22Rv1 (cell line): Measurements from ENCODE around the gene UNC93B1.

ENCODE experiments used
- H3K27ac ChIP-seq: fragments of 450-650 bp; 2 replicates; pipeline ENCODE4 v1.5.1; 2017
- ZFX ChIP-seq: fragments of 450-650 bp; IDR thresholded peaks from 2 replicates; pipeline ENCODE4 v1.6.1; 2017; ENCODE audit warnings: antibody characterized with exemption, borderline replicate concordance
- TF ChIP-seq, protein P1 (sequence below): fragments of 450-650 bp; IDR thresholded peaks from 2 replicates; pipeline ENCODE4 v1.5.1; 2017; ENCODE audit warnings: mild to moderate bottlenecking

Gene UNC93B1

DNA sequence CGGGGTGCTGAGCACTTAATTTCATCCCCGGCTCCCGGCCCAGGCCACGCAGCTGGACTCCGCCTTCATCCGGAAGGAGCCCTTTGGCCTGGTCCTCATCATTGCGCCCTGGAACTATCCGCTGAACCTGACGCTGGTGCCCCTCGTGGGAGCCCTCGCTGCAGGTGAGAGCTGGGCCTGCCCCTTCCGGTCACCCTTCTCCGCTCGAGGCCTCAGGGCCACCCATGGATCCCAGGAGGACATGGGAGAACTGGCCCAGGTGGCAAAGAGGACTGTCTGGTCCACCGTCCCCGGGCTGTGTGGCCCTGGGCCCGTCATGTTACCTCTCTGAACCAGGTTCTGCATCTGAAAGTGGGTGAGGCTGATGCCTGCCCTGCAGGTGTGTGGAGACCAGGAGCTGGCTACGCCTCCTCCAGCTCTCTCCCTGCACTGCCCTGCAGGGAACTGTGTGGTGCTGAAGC, 14.9 kb upstream of the UNC93B1 start:
- H3K27ac ChIP-seq: no peak overlapping the region
- TF ChIP-seq, protein P1, sequence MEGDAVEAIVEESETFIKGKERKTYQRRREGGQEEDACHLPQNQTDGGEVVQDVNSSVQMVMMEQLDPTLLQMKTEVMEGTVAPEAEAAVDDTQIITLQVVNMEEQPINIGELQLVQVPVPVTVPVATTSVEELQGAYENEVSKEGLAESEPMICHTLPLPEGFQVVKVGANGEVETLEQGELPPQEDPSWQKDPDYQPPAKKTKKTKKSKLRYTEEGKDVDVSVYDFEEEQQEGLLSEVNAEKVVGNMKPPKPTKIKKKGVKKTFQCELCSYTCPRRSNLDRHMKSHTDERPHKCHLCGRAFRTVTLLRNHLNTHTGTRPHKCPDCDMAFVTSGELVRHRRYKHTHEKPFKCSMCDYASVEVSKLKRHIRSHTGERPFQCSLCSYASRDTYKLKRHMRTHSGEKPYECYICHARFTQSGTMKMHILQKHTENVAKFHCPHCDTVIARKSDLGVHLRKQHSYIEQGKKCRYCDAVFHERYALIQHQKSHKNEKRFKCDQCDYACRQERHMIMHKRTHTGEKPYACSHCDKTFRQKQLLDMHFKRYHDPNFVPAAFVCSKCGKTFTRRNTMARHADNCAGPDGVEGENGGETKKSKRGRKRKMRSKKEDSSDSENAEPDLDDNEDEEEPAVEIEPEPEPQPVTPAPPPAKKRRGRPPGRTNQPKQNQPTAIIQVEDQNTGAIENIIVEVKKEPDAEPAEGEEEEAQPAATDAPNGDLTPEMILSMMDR: no peak
- TF ChIP-seq ZFX: no peak

DNA sequence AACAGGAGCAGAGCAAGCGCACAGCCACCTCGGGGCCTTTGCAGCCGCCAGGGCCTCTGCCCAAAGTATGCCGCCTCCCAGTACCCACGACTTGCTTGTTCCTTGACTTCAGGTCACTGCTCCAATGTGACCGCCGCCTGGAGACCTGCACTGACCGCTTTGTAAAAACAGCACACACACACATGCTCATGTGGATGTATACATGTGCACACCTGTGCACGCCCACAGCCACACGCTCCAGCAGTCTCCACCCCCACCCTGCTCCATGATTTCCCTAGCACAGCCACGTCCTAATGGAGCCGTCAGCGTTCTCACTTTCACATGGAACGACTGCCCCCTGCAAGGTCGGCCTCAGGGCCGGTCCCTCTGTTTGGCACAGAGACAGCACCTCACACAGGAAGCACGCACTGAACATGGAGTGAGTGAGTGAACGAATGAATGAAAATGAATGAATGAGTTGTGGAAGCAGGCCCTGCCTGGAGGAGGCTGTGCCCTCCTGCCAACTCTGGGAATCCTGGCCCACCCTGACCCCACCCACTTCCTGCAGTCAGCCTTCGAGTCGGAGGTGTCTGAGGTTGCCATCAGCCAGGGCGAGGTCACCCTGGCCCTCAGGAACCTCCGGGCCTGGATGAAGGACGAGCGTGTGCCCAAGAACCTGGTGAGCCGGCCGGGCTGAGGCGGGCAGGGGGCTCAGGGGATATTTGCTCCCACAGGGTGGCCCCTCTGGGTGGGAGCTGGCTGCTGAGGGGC, 14.3 kb upstream of the UNC93B1 start:
- TF ChIP-seq, protein P1: no peak
- no peak for TF ChIP-seq ZFX
- no peak overlapping the region for H3K27ac ChIP-seq

DNA sequence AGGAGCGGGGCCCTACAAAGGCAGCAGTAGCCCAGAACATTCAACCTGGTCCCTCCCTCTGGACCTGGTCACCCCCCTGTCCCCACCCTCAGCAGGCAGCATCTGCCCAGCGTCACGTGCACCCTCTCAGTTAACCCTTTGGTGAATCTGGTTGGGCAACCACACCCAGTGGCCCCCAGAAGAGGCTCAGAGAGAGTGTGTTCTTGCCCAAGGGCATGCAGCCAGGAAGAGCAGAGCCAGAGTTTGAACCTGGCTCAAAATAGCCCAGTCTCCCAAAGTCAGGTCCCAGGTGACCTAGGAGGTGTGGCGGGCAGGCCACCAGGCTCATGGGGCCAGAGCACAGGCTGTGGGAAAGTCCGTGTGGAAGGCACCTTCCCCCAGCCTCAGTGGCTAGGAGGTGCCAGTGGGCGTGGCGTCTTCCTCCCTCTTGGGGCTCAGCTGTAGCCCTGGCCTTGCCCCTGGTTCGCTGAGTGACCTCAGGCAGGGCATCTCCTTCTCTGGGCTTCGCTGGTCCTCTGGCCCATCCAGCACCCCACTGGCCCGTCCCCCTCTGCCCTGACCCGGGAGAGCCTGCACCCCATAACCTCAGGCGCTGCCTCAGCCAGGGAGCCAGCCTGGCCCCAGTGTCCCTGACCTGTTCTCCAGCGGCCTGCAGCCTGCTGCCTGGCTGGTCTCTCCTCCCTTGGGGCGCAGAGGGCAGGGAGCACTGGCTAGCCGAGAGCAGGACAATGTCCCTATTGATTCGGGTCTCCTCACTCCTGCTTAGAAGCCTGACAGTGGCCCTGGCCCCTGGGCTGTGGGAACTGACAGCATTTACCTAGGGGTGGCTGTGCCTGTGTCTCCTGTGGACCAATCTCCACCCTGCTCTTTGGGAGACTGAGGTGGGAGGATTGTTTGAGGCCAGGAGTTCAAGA, 13.3 kb upstream of the UNC93B1 start:
- H3K27ac ChIP-seq: no peak overlapping the region

DNA sequence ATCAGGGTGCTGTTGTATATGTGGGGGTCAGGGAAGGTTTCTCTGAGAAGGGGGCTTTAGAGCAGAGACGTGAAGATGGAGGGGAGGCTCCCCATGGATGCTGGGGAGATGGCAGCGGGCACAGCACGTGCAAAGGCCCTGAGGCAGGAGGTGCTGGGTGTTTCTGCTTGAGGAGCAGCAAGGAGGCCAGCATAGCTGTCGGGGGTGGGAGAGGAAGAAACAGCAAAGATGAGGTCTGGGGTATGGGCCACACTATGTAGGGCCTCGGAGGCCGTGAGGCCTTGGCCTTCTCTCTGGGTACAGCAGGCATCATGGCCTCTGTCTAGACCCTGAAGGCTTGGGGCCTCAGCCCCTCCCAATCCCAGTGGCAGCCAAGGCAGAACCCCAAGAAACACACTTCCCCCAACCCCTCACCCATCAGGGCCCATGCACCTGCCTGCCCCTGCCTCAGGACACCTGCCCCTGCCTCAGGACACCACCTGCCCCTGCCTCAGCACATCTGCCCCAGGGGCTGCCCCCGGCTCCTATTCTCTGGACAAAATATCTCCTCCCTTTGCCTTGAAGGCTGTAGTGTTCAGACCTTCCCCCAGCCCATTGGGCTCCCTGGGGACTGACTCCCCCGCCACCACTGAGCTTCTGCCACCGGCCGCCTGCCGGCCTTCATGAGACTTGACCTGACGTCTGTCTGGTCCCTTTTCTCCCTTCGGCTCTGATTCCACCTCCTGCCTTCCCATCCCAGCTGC, 12.4 kb upstream of the UNC93B1 start:
- no peak overlapping the region for H3K27ac ChIP-seq
- TF ChIP-seq, protein P1: no peak
- no peak for TF ChIP-seq ZFX

More for the DNA sequence above, 13.3 kb upstream of the UNC93B1 start:
- TF ChIP-seq ZFX: no peak
- TF ChIP-seq, protein P1: no peak

DNA sequence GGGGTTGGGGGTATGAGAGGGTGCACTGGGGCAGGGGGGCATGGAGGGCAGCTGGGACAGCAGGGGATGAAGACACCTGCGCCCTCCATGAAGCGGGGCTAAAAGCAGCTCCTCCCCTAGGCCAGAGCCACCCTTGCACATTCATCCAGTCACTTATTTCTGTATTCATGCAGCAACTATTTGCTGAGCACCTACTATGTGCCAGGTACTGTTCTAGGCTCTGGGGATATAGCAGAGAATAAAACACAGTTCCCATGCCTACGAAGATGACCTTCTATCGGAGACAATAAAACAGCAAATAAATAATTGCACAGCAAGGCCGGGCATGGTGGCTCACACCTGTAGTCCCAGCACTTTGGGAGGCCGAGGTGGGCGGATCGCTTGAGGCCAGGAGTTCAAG, 11.6 kb upstream of the UNC93B1 start:
- TF ChIP-seq, protein P1: no peak
- TF ChIP-seq ZFX: no peak
- no peak overlapping the region for H3K27ac ChIP-seq

DNA sequence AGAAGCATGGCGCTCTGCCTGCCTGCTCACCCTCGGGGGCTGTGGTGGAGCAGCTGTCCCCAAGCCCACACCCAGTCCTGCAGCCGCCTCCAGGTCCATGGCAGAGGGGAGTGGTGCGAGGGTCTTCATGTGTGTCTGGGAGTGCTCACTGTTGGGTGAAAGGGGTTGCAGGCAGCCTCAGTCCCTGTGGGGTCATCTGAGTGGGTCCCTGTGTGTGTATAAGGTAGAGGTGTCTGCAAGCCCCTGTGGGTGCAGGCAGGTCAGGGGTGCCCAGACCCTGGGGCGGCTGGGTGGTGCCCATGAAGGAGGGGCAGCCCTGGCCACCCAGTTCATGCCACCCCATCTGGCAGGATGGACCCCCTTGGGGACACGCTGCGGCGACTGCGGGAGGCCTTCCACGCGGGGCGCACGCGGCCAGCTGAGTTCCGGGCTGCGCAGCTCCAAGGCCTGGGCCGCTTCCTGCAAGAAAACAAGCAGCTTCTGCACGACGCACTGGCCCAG, 11.1 kb upstream of the UNC93B1 start:
- no peak for TF ChIP-seq ZFX
- no peak overlapping the region for H3K27ac ChIP-seq

DNA sequence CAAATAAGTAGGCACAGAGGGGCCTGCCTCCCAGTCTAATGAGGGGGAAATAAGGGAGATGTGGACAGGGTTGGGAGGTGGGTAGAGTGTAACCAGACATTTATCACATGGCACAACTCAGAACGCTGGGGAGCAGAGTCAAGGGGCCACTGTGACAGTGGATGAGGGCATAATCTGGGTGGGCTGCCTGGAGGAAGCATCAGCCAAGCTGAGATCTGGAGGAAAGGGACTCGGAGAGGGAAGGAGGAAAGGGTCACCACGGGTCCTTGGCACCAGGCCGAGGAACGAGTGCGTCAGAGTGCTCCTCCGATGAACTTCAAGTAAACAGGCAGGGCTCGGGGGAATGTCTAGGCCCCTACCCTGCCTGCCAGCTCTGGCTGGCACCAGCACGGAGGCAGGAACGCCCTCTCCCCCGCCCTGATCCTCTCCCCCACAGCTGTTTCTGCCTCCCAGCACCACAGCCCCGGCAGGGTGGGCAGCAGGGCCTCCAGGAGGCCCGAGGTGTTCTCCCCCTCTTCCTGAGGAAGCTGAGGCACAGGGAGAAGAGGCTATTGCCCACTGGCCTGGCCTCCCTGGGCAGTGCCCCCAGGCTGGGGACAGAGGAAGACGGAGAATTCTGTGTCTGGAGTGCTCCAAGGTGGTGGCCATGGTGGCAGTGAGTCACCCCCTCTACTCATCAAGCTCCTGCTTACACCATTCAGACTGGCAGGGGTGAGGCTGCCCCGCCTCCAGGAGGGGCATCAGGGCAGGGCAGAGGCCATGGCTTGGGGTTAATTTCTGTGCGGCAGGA, 10.5 kb upstream of the UNC93B1 start:
- H3K27ac ChIP-seq: no peak overlapping the region

More for the DNA sequence above, 10.5 kb upstream of the UNC93B1 start:
- no peak for TF ChIP-seq ZFX
- TF ChIP-seq, protein P1: no peak
